KMS-11 (cell line): ENCODE data around the gene AIFM3.

Source experiments
- H2AFZ ChIP-seq: fragments of 200-600 bp; sonication (generic); 2 replicates; pipeline ENCODE4 v1.6.1; 2016; ENCODE audit warnings: antibody characterized with exemption, mixed run types, low read depth
- H3K27ac ChIP-seq: fragments of 200-600 bp; sonication (generic); 2 replicates; pipeline ENCODE4 v1.6.1; 2016; ENCODE audit warnings: mild to moderate bottlenecking, mixed run types
- H3K27me3 ChIP-seq: fragments of 200-600 bp; sonication (generic); 2 replicates; pipeline ENCODE4 v1.6.1; 2017; ENCODE audit warnings: mild to moderate bottlenecking, low read depth, mixed run types, moderate library complexity; ENCODE audit not compliant: insufficient read depth
- H3K36me3 ChIP-seq: fragments of 200-600 bp; sonication (generic); 2 replicates; pipeline ENCODE4 v1.6.1; 2017; ENCODE audit warnings: mild to moderate bottlenecking, mixed run types; ENCODE audit not compliant: insufficient read depth
- H3K4me1 ChIP-seq: fragments of 200-600 bp; sonication (generic); 2 replicates; pipeline ENCODE4 v1.6.1; 2016; ENCODE audit warnings: mild to moderate bottlenecking, low read depth, mixed run types; ENCODE audit not compliant: poor library complexity, severe bottlenecking
- H3K4me2 ChIP-seq: fragments of 200-600 bp; sonication (generic); 2 replicates; pipeline ENCODE4 v1.7.0; 2016; ENCODE audit warnings: mild to moderate bottlenecking, mixed run types
- H3K4me3 ChIP-seq: fragments of 200-600 bp; sonication (generic); IDR thresholded peaks from 2 replicates; pipeline ENCODE4 v1.6.1; 2017; ENCODE audit warnings: low read depth, low read length, mixed read lengths; ENCODE audit not compliant: insufficient read depth
- H3K79me2 ChIP-seq: fragments of 200-600 bp; sonication (generic); 2 replicates; pipeline ENCODE4 v1.6.1; 2016; ENCODE audit warnings: low read depth, mixed run types; ENCODE audit not compliant: insufficient read depth
- H3K9ac ChIP-seq: fragments of 200-600 bp; sonication (generic); 2 replicates; pipeline ENCODE4 v1.6.1; 2016; ENCODE audit warnings: mild to moderate bottlenecking, mixed run types
- H4K20me1 ChIP-seq: fragments of 200-600 bp; sonication (generic); 2 replicates; pipeline ENCODE4 v1.6.1; 2016; ENCODE audit warnings: mild to moderate bottlenecking, mixed run types; ENCODE audit not compliant: insufficient read depth
- TF ChIP-seq, protein P1 (sequence below): fragments of 200-600 bp; sonication (generic); conservative IDR thresholded peaks from 2 replicates; pipeline ENCODE4 v1.6.1; 2017; ENCODE audit warnings: low read depth, mild to moderate bottlenecking, antibody characterized with exemption, low read length, moderate library complexity, mixed read lengths

Gene AIFM3

DNA sequence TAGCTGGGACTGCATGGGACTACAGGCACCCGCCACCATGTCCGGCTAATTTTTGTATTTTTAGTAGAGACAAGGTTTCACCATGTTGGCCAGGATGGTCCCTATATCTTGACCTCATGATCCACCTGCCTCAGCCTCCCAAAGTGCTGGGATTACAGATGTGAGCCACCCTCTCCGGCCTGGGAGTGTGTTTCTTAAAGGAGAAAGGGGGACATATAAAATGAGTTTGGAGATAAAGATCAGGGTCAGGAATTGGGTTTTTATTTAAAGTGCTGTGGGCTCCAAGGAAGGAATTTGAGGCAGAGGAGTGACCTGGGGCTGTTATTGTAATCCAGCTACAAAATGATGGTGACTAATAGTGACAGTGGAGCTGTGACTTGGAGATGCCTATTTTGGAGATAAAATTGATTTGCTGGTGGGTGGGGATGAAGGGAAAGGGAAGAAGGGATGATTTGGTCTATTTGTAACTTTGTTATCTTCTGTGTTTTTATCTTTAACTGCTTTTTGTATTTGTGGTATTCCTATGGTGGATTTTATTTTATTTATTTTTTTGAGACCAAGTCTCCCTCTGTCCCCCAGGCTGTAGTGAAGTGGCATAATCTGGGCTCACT, 44.8 kb upstream of the AIFM3 start:
- Histone ChIP-seq H3K4me2 (peak overlapping the region; percentile 21; the same call in 1 of the 2 replicates), H3K36me3 (no peaks in the 10 kb centered on the region), H3K27me3 (no peaks in the 10 kb centered on the region), H3K4me3 (no peak overlapping the region), H3K4me1 (peaks cover 36% of the 10 kb centered on the region), H4K20me1 (peaks cover 48% of the 10 kb centered on the region), H3K9ac (no peak overlapping the region), H3K79me2 (peaks cover 98% of the 10 kb centered on the region), H3K27ac (no peak overlapping the region), H2AFZ (no peak overlapping the region)
- TF ChIP-seq, protein P1, sequence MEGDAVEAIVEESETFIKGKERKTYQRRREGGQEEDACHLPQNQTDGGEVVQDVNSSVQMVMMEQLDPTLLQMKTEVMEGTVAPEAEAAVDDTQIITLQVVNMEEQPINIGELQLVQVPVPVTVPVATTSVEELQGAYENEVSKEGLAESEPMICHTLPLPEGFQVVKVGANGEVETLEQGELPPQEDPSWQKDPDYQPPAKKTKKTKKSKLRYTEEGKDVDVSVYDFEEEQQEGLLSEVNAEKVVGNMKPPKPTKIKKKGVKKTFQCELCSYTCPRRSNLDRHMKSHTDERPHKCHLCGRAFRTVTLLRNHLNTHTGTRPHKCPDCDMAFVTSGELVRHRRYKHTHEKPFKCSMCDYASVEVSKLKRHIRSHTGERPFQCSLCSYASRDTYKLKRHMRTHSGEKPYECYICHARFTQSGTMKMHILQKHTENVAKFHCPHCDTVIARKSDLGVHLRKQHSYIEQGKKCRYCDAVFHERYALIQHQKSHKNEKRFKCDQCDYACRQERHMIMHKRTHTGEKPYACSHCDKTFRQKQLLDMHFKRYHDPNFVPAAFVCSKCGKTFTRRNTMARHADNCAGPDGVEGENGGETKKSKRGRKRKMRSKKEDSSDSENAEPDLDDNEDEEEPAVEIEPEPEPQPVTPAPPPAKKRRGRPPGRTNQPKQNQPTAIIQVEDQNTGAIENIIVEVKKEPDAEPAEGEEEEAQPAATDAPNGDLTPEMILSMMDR, result no peak

DNA sequence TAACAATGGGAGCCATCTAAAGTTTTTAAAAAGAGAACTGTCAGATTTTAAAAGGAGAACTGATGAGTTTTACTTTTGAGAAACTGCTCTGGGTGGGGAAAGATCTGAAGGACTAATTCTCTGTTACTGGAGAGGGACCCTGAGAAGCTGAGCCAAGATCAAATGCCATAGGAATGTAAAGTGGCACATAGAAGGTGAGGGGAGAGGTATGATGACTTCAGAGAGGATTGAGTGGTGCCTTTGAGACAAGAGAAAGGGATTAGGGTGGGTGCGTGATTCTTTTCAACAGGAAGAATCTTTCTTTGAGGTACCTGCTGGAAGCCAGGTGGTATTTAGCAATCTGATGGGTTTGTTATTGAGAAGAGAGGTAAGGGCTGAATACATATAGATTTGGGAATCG, 40.8 kb upstream of the AIFM3 start:
- Histone ChIP-seq H3K27ac (no peak overlapping the region), H3K9ac (no peak overlapping the region), H3K4me1 (peaks cover 20% of the 10 kb centered on the region), H3K36me3 (no peaks in the 10 kb centered on the region), H4K20me1 (peaks cover 52% of the 10 kb centered on the region), H3K27me3 (no peaks in the 10 kb centered on the region), H3K4me2 (no peak overlapping the region), H3K79me2 (peaks cover 98% of the 10 kb centered on the region), H2AFZ (no peak overlapping the region), H3K4me3 (no peak overlapping the region)
- TF ChIP-seq, protein P1, result no peak

DNA sequence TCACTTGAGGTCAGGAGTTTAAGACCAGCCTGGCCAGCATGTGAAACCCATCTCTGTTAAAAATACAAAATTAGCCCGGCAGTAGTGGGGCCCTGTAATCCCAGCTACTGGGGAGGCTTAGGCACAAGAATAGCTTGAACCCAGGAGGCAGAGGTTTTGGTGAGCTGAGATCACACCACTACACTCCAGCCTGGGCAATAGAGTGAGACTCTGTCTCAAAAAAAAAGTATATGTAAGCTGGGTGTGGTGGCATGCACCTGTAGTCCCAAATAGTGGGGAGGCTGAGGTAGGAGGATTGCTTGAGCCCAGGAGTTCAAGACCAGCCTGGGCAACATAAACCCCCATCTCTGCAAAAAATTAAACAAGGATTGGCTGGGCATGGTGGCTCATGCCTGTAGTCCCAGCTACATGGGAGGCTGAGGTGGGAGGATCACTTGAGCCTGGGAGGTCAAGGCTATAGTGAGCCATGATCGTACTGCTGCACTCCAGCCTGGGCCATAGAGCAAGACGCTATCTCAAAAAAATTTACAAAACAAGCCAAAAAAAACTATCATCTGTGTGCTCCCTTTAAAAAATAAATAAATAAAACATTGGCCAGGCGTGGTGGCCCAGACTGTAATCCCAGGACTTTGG, 39.0 kb upstream of the AIFM3 start:
- Histone ChIP-seq H4K20me1 (peaks cover 50% of the 10 kb centered on the region), H3K9ac (no peak overlapping the region), H2AFZ (no peak overlapping the region), H3K79me2 (peaks cover 96% of the 10 kb centered on the region), H3K4me1 (peaks cover 6% of the 10 kb centered on the region), H3K27ac (no peak overlapping the region), H3K4me3 (no peak overlapping the region), H3K36me3 (no peaks in the 10 kb centered on the region), H3K27me3 (no peaks in the 10 kb centered on the region), H3K4me2 (no peak overlapping the region)
- TF ChIP-seq, protein P1, result no peak

DNA sequence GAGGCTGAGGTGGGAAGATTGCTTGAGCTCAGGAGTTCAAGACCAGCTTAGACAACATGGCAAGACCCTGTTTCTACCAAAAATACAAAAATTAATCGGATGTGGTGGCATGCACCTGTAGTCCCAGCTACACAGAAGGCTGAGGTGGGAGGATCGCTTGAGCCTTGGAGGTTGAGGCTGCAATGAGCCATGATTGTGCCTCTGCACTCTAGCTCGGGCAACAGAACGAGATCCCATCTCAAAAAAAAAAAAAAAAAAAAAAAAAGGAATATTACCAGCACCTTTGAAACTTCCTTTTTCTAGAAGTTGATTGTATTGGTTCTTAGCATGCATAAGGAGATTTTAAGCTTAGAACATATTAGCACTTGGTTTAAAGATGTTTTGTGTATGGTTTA, 38.5 kb upstream of the AIFM3 start:
- Histone ChIP-seq H3K9ac (no peak overlapping the region), H3K36me3 (no peaks in the 10 kb centered on the region), H3K79me2 (peaks cover 96% of the 10 kb centered on the region), H3K4me3 (no peak overlapping the region), H3K27me3 (no peaks in the 10 kb centered on the region), H2AFZ (no peak overlapping the region), H3K4me2 (no peak overlapping the region), H3K27ac (no peak overlapping the region), H3K4me1 (peaks cover 6% of the 10 kb centered on the region), H4K20me1 (peaks cover 49% of the 10 kb centered on the region)
- TF ChIP-seq, protein P1, result no peak
